A673 (cell line): ENCODE measurements around the gene TSC22D3. TPM values are rescaled to one million over a fixed set of nuclear protein-coding genes. Genes with fewer than 3 reads are reported as not detected.

ENCODE experiments used
- BruUV-seq: library from RNA; stranded (reverse); fragments of 400-500 nt; replicated peaks from 2 replicates; lab custom pipeline; 2021; lab: Mats Ljungman, UMichigan
- CTCF ChIA-PET: fragments of 300-600 bp; sonication (Branson Sonifier 250); formaldehyde crosslinking; loops from one replicate; lab custom pipeline; 2022; ENCODE audit warnings: antibody characterized with exemption; lab: Charles Lee
- POLR2A ChIA-PET: fragments of 300-600 bp; sonication (Branson Sonifier 250); formaldehyde crosslinking; loops from one replicate; lab custom pipeline; 2022; ENCODE audit warnings: antibody characterized with exemption; ENCODE audit not compliant: low non-redundant PET; lab: Charles Lee
- DNase-seq: peaks from one replicate; pipeline ENCODE4 v3.0.0-alpha.2; 2015; ENCODE audit warnings: low spot score
- H3K27ac ChIP-seq: fragments of 200-600 bp; sonication (generic); 2 replicates; pipeline ENCODE4 v1.5.1; 2016; ENCODE audit warnings: mixed run types, low read depth, mild to moderate bottlenecking, mixed read lengths, antibody characterized with exemption, low read length; ENCODE audit not compliant: poor library complexity, severe bottlenecking
- H3K27me3 ChIP-seq: fragments of 200-600 bp; sonication (generic); replicated peaks from 2 replicates; pipeline ENCODE4 v1.6.1; 2017; ENCODE audit warnings: mixed run types, low read depth, mild to moderate bottlenecking, mixed read lengths, antibody characterized with exemption, low read length; ENCODE audit not compliant: insufficient read depth, poor library complexity
- H3K36me3 ChIP-seq: fragments of 200-600 bp; sonication (generic); 2 replicates; pipeline ENCODE4 v1.6.1; 2016; ENCODE audit warnings: mixed run types, mild to moderate bottlenecking, mixed read lengths, antibody characterized with exemption, low read length; ENCODE audit not compliant: insufficient read depth, poor library complexity, severe bottlenecking
- H3K4me1 ChIP-seq: fragments of 200-600 bp; sonication (generic); 2 replicates; pipeline ENCODE4 v1.6.1; 2017; ENCODE audit warnings: mixed run types, mild to moderate bottlenecking, mixed read lengths, antibody characterized with exemption, low read length; ENCODE audit not compliant: insufficient read depth, poor library complexity, severe bottlenecking
- H3K4me3 ChIP-seq: fragments of 200-600 bp; sonication (generic); 2 replicates; pipeline ENCODE4 v1.5.1; 2016; ENCODE audit warnings: low read depth, mixed run types, mild to moderate bottlenecking, mixed read lengths, low read length; ENCODE audit not compliant: poor library complexity, severe bottlenecking
- H3K9me3 ChIP-seq: fragments of 200-600 bp; sonication (generic); 2 replicates; pipeline ENCODE4 v1.6.1; 2016; ENCODE audit warnings: mixed run types, low read depth, mild to moderate bottlenecking, mixed read lengths, antibody characterized with exemption, low read length; ENCODE audit not compliant: poor library complexity, severe bottlenecking
- EZH2 ChIP-seq: fragments of 200-600 bp; sonication (generic); IDR thresholded peaks from 2 replicates; pipeline ENCODE4 v1.6.1; 2017; ENCODE audit warnings: borderline replicate concordance, low read depth, mild to moderate bottlenecking, mixed read lengths, antibody characterized with exemption, low read length; ENCODE audit not compliant: poor library complexity, severe bottlenecking
- intact Hi-C: fragments of 100-400 bp; cut with micrococcal nuclease; formaldehyde crosslinking; loops from one replicate; pipeline ENCODE4 v1.10.0; 2022; ENCODE audit not compliant: unreplicated experiment
- total RNA-seq: library from RNA; stranded (reverse); gene quantifications from 2 replicates; pipeline ENCODE4 v1.2.3, GENCODE V29; 2021
- TF ChIP-seq, protein P1 (sequence below): fragments of 300-800, 200-600 bp; sonication (generic); conservative IDR thresholded peaks from 2 replicates; pipeline ENCODE4 v1.5.1; 2017; ENCODE audit warnings: low read depth, mild to moderate bottlenecking, antibody characterized with exemption, low read length, moderate library complexity, mixed read lengths

TSC22D3 gene
- total RNA-seq, 1 experiment from 2014 or later: 10.6 TPM

DNA sequence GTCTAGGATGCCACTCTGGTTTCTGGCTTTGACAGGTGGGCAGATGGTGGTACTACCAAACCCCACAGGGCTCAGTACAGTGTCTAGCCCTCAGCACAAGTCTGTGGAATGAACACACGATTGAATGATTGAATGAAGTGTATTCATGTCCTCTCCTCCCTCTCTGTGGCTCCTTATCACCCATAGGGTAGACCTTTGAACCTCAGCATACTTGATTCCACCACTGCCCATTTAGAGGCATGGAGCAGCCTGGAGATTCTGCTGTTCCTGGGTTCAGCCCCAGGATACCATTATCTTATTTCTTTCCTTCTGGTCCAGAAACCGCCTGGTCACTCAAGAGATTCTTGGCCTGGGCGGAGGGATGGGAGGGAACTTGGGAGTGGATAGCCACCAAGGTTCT is 93.3 kb downstream of the TSC22D3 start:
- no TSS peak for BruUV-seq
- no peaks in the 10 kb centered on the region for H3K4me1 ChIP-seq
- intact Hi-C loops: no loop called here
- no peak overlapping the region for H3K27ac ChIP-seq
- H3K9me3 ChIP-seq: no peaks in the 10 kb centered on the region
- TF ChIP-seq EZH2: no peak
- TF ChIP-seq, protein P1, sequence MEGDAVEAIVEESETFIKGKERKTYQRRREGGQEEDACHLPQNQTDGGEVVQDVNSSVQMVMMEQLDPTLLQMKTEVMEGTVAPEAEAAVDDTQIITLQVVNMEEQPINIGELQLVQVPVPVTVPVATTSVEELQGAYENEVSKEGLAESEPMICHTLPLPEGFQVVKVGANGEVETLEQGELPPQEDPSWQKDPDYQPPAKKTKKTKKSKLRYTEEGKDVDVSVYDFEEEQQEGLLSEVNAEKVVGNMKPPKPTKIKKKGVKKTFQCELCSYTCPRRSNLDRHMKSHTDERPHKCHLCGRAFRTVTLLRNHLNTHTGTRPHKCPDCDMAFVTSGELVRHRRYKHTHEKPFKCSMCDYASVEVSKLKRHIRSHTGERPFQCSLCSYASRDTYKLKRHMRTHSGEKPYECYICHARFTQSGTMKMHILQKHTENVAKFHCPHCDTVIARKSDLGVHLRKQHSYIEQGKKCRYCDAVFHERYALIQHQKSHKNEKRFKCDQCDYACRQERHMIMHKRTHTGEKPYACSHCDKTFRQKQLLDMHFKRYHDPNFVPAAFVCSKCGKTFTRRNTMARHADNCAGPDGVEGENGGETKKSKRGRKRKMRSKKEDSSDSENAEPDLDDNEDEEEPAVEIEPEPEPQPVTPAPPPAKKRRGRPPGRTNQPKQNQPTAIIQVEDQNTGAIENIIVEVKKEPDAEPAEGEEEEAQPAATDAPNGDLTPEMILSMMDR: no peak
- ChIA-PET POLR2A (no interaction called here), CTCF (interaction anchor here (0.5 kb wide), 1 partner anchor 10 kb away, joined by 3 read pairs; no protein-coding TSS in a partner anchor)
- H3K4me3 ChIP-seq: no peak overlapping the region
- no peak for DNase-seq
- H3K36me3 ChIP-seq: no peaks in the 10 kb centered on the region
- no peaks in the 10 kb centered on the region for H3K27me3 ChIP-seq

DNA sequence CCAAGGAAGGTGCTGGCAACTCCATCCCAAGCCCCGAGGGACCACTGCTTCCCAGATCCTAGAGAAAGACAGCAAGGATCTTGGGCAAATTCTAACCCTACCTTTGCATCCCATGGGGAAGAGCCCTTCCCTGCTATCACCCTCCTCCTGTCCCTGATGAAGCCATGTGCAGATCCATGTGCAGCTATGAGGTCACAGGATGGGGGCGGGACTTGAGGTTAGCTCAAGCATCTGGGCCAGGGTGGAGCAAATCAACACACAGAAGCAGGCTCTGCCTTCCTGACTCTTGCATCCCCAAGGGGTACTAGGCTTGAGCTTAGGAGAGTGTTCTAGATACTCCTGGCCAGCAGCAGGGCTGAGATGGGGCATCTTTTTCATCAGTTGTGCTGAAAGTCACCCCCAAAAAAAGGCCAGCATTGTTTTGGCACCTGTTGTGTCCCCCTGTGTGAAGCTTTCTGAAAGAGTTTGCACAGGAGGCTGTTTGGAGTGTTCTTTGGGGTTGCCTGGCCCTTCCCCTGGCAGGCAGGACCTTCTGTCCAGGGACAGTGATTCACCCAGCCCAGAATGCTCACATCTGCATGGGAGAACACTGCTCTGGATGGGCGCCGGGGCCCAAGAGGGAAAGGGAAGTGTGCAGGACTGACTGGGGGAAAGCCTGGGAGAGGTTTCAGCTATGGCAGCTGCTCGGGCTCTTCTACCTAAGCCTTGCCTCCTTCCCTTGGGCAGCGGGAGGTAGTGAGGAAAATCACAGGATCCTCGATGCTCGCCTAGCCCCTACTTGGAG is 96.4 kb downstream of the TSC22D3 start:
- intact Hi-C loops: loop anchor here (5.0 kb wide), 1 partner anchor 38 kb away; no protein-coding TSS in a partner anchor
- POLR2A ChIA-PET: no interaction called here
- Histone ChIP-seq H3K27ac (no peak overlapping the region), H3K4me1 (peaks cover 15% of the 10 kb centered on the region), H3K4me3 (no peak overlapping the region), H3K9me3 (no peaks in the 10 kb centered on the region), H3K27me3 (peaks cover 6% of the 10 kb centered on the region), H3K36me3 (no peaks in the 10 kb centered on the region)
- no peak for TF ChIP-seq EZH2
- TF ChIP-seq, protein P1: no peak
- CTCF ChIA-PET: no interaction called here
- peak; percentile 17 for DNase-seq
- no TSS peak for BruUV-seq

DNA sequence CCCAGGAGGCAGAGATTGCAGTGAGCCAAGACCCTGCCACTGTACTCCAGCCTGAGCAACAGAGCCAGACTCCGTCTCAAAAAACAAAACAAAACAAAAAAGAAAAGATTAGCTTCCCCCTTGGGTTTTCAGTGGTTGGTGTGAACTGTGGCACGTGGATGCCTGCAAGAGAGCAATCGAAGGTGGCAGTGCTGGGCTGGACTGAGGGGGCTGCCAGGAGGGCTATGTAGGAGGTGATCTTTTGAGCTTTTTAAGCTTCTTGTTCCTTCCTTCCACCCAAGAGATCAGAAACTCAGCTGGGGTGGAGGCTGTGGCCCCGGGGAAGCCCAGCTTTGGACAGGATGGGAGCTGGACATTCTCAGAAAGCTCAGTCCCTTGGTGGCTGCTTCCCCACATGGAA is 97.7 kb downstream of the TSC22D3 start:
- no peak overlapping the region for H3K27ac ChIP-seq
- DNase-seq: no peak
- TF ChIP-seq, protein P1: no peak
- no peak for TF ChIP-seq EZH2
- peaks cover 26% of the 10 kb centered on the region for H3K4me1 ChIP-seq
- H3K4me3 ChIP-seq: no peak overlapping the region
- H3K27me3 ChIP-seq: peaks cover 6% of the 10 kb centered on the region
- no peaks in the 10 kb centered on the region for H3K9me3 ChIP-seq
- ChIA-PET POLR2A (no interaction called here), CTCF (no interaction called here)
- H3K36me3 ChIP-seq: no peaks in the 10 kb centered on the region
- intact Hi-C loops: loop anchor here (2.0 to 5.0 kb wide), 2 partner anchors 39 to 99 kb away; partner anchors contain the start of gene NCBP2L
- BruUV-seq: no TSS peak
